ENCODE data around the gene ST7L. TPM values are rescaled to one million over a fixed set of nuclear protein-coding genes. Genes with fewer than 3 reads are reported as not detected.

The ST7L gene
- polyA plus RNA-seq, 4 donors, result 6.3 to 17.0 (median 13.5) TPM

GRCh38 chr1:112605633-112606327 is 13.2 kb downstream of the ST7L start:
- DNase-seq (no peak), FAIRE-seq (no peak)
- peaks cover 2 to 38% (median 13%) of the 10 kb centered on the region in 3 donors for H3K36me3 ChIP-seq (ENCODE audit: control insufficient read depth in 3 of 3, insufficient read depth in 2 of 3, low read depth in 1 of 3, low read length in 3 of 3)
- WGBS, 3 donors, result 82 to 89% (median 88%) methylated on average over 3 to 4 of the region's 4 CpGs
- H3K4me1 ChIP-seq (ENCODE audit: control insufficient read depth in 3 of 3, insufficient read depth in 2 of 3, low read depth in 1 of 3, low read length in 2 of 3), result no peaks in the 10 kb centered on the region
- no peak overlapping the region for H3K27ac ChIP-seq (ENCODE audit: low read depth in 1 of 3, low read length in 2 of 3)
- H3K27me3 ChIP-seq (ENCODE audit: control insufficient read depth in 3 of 3, insufficient read depth in 3 of 3, low read length in 3 of 3), result no peaks in the 10 kb centered on the region
- no peak overlapping the region for H3K4me3 ChIP-seq (ENCODE audit: low read depth in 1 of 3, low read length in 3 of 3)
- no peaks in the 10 kb centered on the region for H3K9me3 ChIP-seq (ENCODE audit: control insufficient read depth in 2 of 2, insufficient read depth in 1 of 2, low read depth in 1 of 2, low read length in 1 of 2)

- Histone ChIP-seq H3K4me3 (ENCODE audit: low read depth in 1 of 3, low read length in 3 of 3) (no peak overlapping the region), H3K36me3 (ENCODE audit: control insufficient read depth in 3 of 3, insufficient read depth in 2 of 3, low read depth in 1 of 3, low read length in 3 of 3) (peaks cover 0 to 34% (median 6%) of the 10 kb centered on the region in 3 donors), H3K4me1 (ENCODE audit: control insufficient read depth in 3 of 3, insufficient read depth in 2 of 3, low read depth in 1 of 3, low read length in 2 of 3) (no peaks in the 10 kb centered on the region), H3K27me3 (ENCODE audit: control insufficient read depth in 3 of 3, insufficient read depth in 3 of 3, low read length in 3 of 3) (no peaks in the 10 kb centered on the region), H3K9me3 (ENCODE audit: control insufficient read depth in 2 of 2, insufficient read depth in 1 of 2, low read depth in 1 of 2, low read length in 1 of 2) (no peaks in the 10 kb centered on the region), H3K27ac (ENCODE audit: low read depth in 1 of 3, low read length in 2 of 3) (no peak overlapping the region)
- FAIRE-seq (no peak), DNase-seq (no peak)
- WGBS, 3 donors, result 96 to 100% (median 97%) methylated on average over 1 of the region's 1 CpG
Measured at GRCh38 chr1:112603541-112603940, 15.4 kb downstream of the ST7L start.

- no peak for FAIRE-seq
- peaks cover 0 to 37% (median 6%) of the 10 kb centered on the region in 3 donors for H3K36me3 ChIP-seq (ENCODE audit: control insufficient read depth in 3 of 3, insufficient read depth in 2 of 3, low read depth in 1 of 3, low read length in 3 of 3)
- WGBS, 3 donors, result 95 to 98% (median 96%) methylated on average over 2 of the region's 2 CpGs
Measured at GRCh38 chr1:112603012-112603411, 15.9 kb downstream of the ST7L start.

GRCh38 chr1:112599477-112599876 is 19.5 kb downstream of the ST7L start:
- no peaks in the 10 kb centered on the region for H3K9me3 ChIP-seq (ENCODE audit: control insufficient read depth in 2 of 2, insufficient read depth in 1 of 2, low read depth in 1 of 2, low read length in 1 of 2)
- no peaks in the 10 kb centered on the region for H3K4me1 ChIP-seq (ENCODE audit: control insufficient read depth in 3 of 3, insufficient read depth in 2 of 3, low read depth in 1 of 3, low read length in 2 of 3)
- no peak overlapping the region for H3K27ac ChIP-seq (ENCODE audit: low read depth in 1 of 3, low read length in 2 of 3)
- 91 to 97% (median 95%) methylated on average over 4 of the region's 4 CpGs for WGBS, 3 donors
- FAIRE-seq, result no peak
- DNase-seq, result no peak
- H3K27me3 ChIP-seq (ENCODE audit: control insufficient read depth in 3 of 3, insufficient read depth in 3 of 3, low read length in 3 of 3), result no peaks in the 10 kb centered on the region
- H3K4me3 ChIP-seq (ENCODE audit: low read depth in 1 of 3, low read length in 3 of 3), result no peak overlapping the region
- H3K36me3 ChIP-seq (ENCODE audit: control insufficient read depth in 3 of 3, insufficient read depth in 2 of 3, low read depth in 1 of 3, low read length in 3 of 3), result peaks cover 0 to 30% (median 6%) of the 10 kb centered on the region in 3 donors

More at GRCh38 chr1:112603012-112603411, 15.9 kb downstream of the ST7L start:
- no peak for DNase-seq
- Histone ChIP-seq H3K4me1 (ENCODE audit: control insufficient read depth in 3 of 3, insufficient read depth in 2 of 3, low read depth in 1 of 3, low read length in 2 of 3) (no peaks in the 10 kb centered on the region), H3K4me3 (ENCODE audit: low read depth in 1 of 3, low read length in 3 of 3) (no peak overlapping the region), H3K9me3 (ENCODE audit: control insufficient read depth in 2 of 2, insufficient read depth in 1 of 2, low read depth in 1 of 2, low read length in 1 of 2) (no peaks in the 10 kb centered on the region), H3K27ac (ENCODE audit: low read depth in 1 of 3, low read length in 2 of 3) (no peak overlapping the region), H3K27me3 (ENCODE audit: control insufficient read depth in 3 of 3, insufficient read depth in 3 of 3, low read length in 3 of 3) (no peaks in the 10 kb centered on the region)

- 51 to 63% (median 63%) methylated on average over 3 of the region's 3 CpGs for WGBS, 3 donors
- Histone ChIP-seq H3K36me3 (ENCODE audit: control insufficient read depth in 3 of 3, insufficient read depth in 2 of 3, low read depth in 1 of 3, low read length in 3 of 3) (peaks cover 0 to 18% (median 7%) of the 10 kb centered on the region in 3 donors), H3K27ac (ENCODE audit: low read depth in 1 of 3, low read length in 2 of 3) (no peak overlapping the region), H3K4me3 (ENCODE audit: low read depth in 1 of 3, low read length in 3 of 3) (no peak overlapping the region), H3K4me1 (ENCODE audit: control insufficient read depth in 3 of 3, insufficient read depth in 2 of 3, low read depth in 1 of 3, low read length in 2 of 3) (no peaks in the 10 kb centered on the region), H3K9me3 (ENCODE audit: control insufficient read depth in 2 of 2, insufficient read depth in 1 of 2, low read depth in 1 of 2, low read length in 1 of 2) (peaks cover 0 to 6% of the 10 kb centered on the region in 2 donors), H3K27me3 (ENCODE audit: control insufficient read depth in 3 of 3, insufficient read depth in 3 of 3, low read length in 3 of 3) (no peaks in the 10 kb centered on the region)
- FAIRE-seq (no peak), DNase-seq (no peak)
Measured at GRCh38 chr1:112594208-112594876, 24.6 kb downstream of the ST7L start.

GRCh38 chr1:112589766-112590165 is 29.2 kb downstream of the ST7L start:
- Histone ChIP-seq H3K4me3 (ENCODE audit: low read depth in 1 of 3, low read length in 3 of 3) (no peak overlapping the region), H3K9me3 (ENCODE audit: control insufficient read depth in 2 of 2, insufficient read depth in 1 of 2, low read depth in 1 of 2, low read length in 1 of 2) (peaks cover 0 to 6% of the 10 kb centered on the region in 2 donors), H3K36me3 (ENCODE audit: control insufficient read depth in 3 of 3, insufficient read depth in 2 of 3, low read depth in 1 of 3, low read length in 3 of 3) (peaks cover 2 to 5% (median 4%) of the 10 kb centered on the region in 3 donors), H3K27me3 (ENCODE audit: control insufficient read depth in 3 of 3, insufficient read depth in 3 of 3, low read length in 3 of 3) (no peaks in the 10 kb centered on the region), H3K27ac (ENCODE audit: low read depth in 1 of 3, low read length in 2 of 3) (no peak overlapping the region), H3K4me1 (ENCODE audit: control insufficient read depth in 3 of 3, insufficient read depth in 2 of 3, low read depth in 1 of 3, low read length in 2 of 3) (no peaks in the 10 kb centered on the region)
- DNase-seq (no peak), FAIRE-seq (no peak)
- 92 to 93% (median 92%) methylated on average over 1 of the region's 1 CpG for whole genome bisulfite sequencing, 3 donors

- Histone ChIP-seq H3K27ac (ENCODE audit: low read depth in 1 of 3, low read length in 2 of 3) (no peak overlapping the region), H3K4me1 (ENCODE audit: control insufficient read depth in 3 of 3, insufficient read depth in 2 of 3, low read depth in 1 of 3, low read length in 2 of 3) (no peaks in the 10 kb centered on the region), H3K4me3 (ENCODE audit: low read depth in 1 of 3, low read length in 3 of 3) (no peak overlapping the region), H3K36me3 (ENCODE audit: control insufficient read depth in 3 of 3, insufficient read depth in 2 of 3, low read depth in 1 of 3, low read length in 3 of 3) (peaks cover 0 to 4% (median 2%) of the 10 kb centered on the region in 3 donors), H3K9me3 (ENCODE audit: control insufficient read depth in 2 of 2, insufficient read depth in 1 of 2, low read depth in 1 of 2, low read length in 1 of 2) (no peaks in the 10 kb centered on the region), H3K27me3 (ENCODE audit: control insufficient read depth in 3 of 3, insufficient read depth in 3 of 3, low read length in 3 of 3) (no peaks in the 10 kb centered on the region)
- FAIRE-seq (no peak), DNase-seq (no peak)
Measured at GRCh38 chr1:112583366-112583765, 35.6 kb downstream of the ST7L start.

GRCh38 chr1:112581586-112582192 is 37.3 kb downstream of the ST7L start:
- Histone ChIP-seq H3K36me3 (ENCODE audit: control insufficient read depth in 3 of 3, insufficient read depth in 2 of 3, low read depth in 1 of 3, low read length in 3 of 3) (peaks cover 0 to 4% (median 2%) of the 10 kb centered on the region in 3 donors), H3K4me1 (ENCODE audit: control insufficient read depth in 3 of 3, insufficient read depth in 2 of 3, low read depth in 1 of 3, low read length in 2 of 3) (no peaks in the 10 kb centered on the region), H3K4me3 (ENCODE audit: low read depth in 1 of 3, low read length in 3 of 3) (no peak overlapping the region), H3K9me3 (ENCODE audit: control insufficient read depth in 2 of 2, insufficient read depth in 1 of 2, low read depth in 1 of 2, low read length in 1 of 2) (no peaks in the 10 kb centered on the region), H3K27ac (ENCODE audit: low read depth in 1 of 3, low read length in 2 of 3) (no peak overlapping the region), H3K27me3 (ENCODE audit: control insufficient read depth in 3 of 3, insufficient read depth in 3 of 3, low read length in 3 of 3) (no peaks in the 10 kb centered on the region)
- DNase-seq, result peak in 1 of 2 donors; percentile 28
- peak; percentile 49 for FAIRE-seq
